Testis (tissue), 3 donors: ENCODE data around the gene SCN4B. TPM values are rescaled to one million over a fixed set of nuclear protein-coding genes. Genes with fewer than 3 reads are reported as not detected.
"Not testable (repeated sequence)": the region's sequence is repeated elsewhere in the genome, so short reads cannot be mapped to it uniquely, and the experiment has no call there.

ENCODE experiments used
- DNase-seq: peaks from one replicate; pipeline ENCODE4 v3.0.0-alpha.2; 2019
- H3K27ac ChIP-seq, 2 donors: fragments of 200-600 bp; sonication (generic); one replicate each; pipeline ENCODE4 v1.5.1; 2019
- H3K27me3 ChIP-seq: fragments of 200-600 bp; sonication (generic); one replicate; pipeline ENCODE4 v1.5.1; 2019
- H3K36me3 ChIP-seq: fragments of 200-600 bp; sonication (generic); one replicate; pipeline ENCODE4 v1.5.1; 2017; ENCODE audit warnings: low read depth; ENCODE audit errors: missing control alignments
- H3K4me1 ChIP-seq: fragments of 200-600 bp; sonication (generic); one replicate; pipeline ENCODE4 v1.5.1; 2019
- H3K4me3 ChIP-seq, 2 donors: fragments of 200-600 bp; sonication (generic); one replicate each; pipeline ENCODE4 v1.5.1; 2017 to 2019
- H3K9me3 ChIP-seq: fragments of 200-600 bp; sonication (generic); one replicate; pipeline ENCODE4 v1.5.1; 2017
- CTCF ChIP-seq, 3 experiments: fragments of 450-650 bp in 2 of 3; fragments of 200-600 bp in 1 of 3; sonication (generic) in 1 of 3; IDR thresholded peaks; one replicate each; pipeline ENCODE4 v1.5.1; 2016 to 2019; ENCODE audit warnings: antibody characterized with exemption in 3 of 3, mild to moderate bottlenecking in 2 of 3, moderate library complexity in 1 of 3
- POLR2A ChIP-seq: fragments of 450-650 bp; IDR thresholded peaks from one replicate; pipeline ENCODE4 v1.6.1; 2017; ENCODE audit warnings: antibody characterized with exemption, mild to moderate bottlenecking, moderate library complexity
- WGBS, 2 donors: methylation state at CpG; one replicate each; pipeline ENCODE4 v1.1.5; 2018; 5-methylcytosine and 5-hydroxymethylcytosine counted together
- intact Hi-C: fragments of 100-400 bp; cut with DNase I; formaldehyde crosslinking; loops from one replicate; pipeline ENCODE4 v1.15.1; 2023; ENCODE audit warnings: low total_unique reads
- polyA plus RNA-seq: library from polyadenylated mRNA; stranded (reverse); fragments of 350-450 nt; fragmentation: Illumina TruSeq; extraction: RNeasy Lipid Tissue Mini Kit (QIAGEN cat#74804); gene quantifications from one replicate; pipeline ENCODE4 v1.2.3, GENCODE V29; 2014; ENCODE audit warnings: low read depth, low replicate concordance; ENCODE audit not compliant: insufficient read depth
- total RNA-seq, 2 donors: library from RNA; depleted of rRNA; stranded (reverse); fragments of >200 nt; gene quantifications; one replicate each; pipeline ENCODE4 v1.2.3, GENCODE V29; 2016

Gene SCN4B
- total and polyA plus RNA-seq, 3 donors from 2014 or later: 1.9 to 4.9 (median 2.0) TPM

GRCh38 chr11:118186346-118187107, 33.9 kb upstream of the SCN4B start:
- Histone ChIP-seq H3K36me3 (no peaks in the 10 kb centered on the region), H3K4me3 (no peak overlapping the region), H3K27me3 (no peaks in the 10 kb centered on the region), H3K9me3 (no peaks in the 10 kb centered on the region), H3K4me1 (no peaks in the 10 kb centered on the region), H3K27ac (no peak overlapping the region)
- TF ChIP-seq POLR2A (no peak), CTCF (IDR thresholded peaks at IDR 0.05) (no peak)
- intact Hi-C loops: no loop called here
- DNase-seq: no peak
- WGBS, 2 donors: 68 to 71% methylated on average over 6 of the region's 6 CpGs

- Histone ChIP-seq H3K9me3 (no peaks in the 10 kb centered on the region), H3K27me3 (no peaks in the 10 kb centered on the region), H3K4me3 (no peak overlapping the region), H3K36me3 (no peaks in the 10 kb centered on the region), H3K4me1 (peaks cover 7% of the 10 kb centered on the region), H3K27ac (no peak overlapping the region)
- intact Hi-C loops: no loop called here
- TF ChIP-seq CTCF (IDR thresholded peaks at IDR 0.05): no peak
- no peak for TF ChIP-seq POLR2A
- no peak for DNase-seq
- WGBS, 2 donors: 86 to 92% methylated on average over 12 of the region's 12 CpGs
These were observed 32.4 kb upstream of the SCN4B start for GRCh38 chr11:118184784-118185579.

- intact Hi-C loops, H3K36me3 ChIP-seq, H3K27ac ChIP-seq, H3K4me3 ChIP-seq, H3K9me3 ChIP-seq, H3K27me3 ChIP-seq, H3K4me1 ChIP-seq, DNase-seq: not testable (repeated sequence)
- 89% methylated on average over 5 of the region's 5 CpGs for WGBS, 2 donors
These were observed 31.1 kb upstream of the SCN4B start for GRCh38 chr11:118183691-118184090.

- TF ChIP-seq POLR2A: no peak
- TF ChIP-seq CTCF (IDR thresholded peaks at IDR 0.05): no peak
- peaks cover 7% of the 10 kb centered on the region for H3K4me1 ChIP-seq
- no peaks in the 10 kb centered on the region for H3K36me3 ChIP-seq
- no peak overlapping the region for H3K4me3 ChIP-seq
- H3K27ac ChIP-seq: no peak overlapping the region
- intact Hi-C loops: no loop called here
- DNase-seq: peak; percentile 71
- WGBS, 2 donors: 24 to 38% methylated on average over 7 to 11 of the region's 11 CpGs
- H3K9me3 ChIP-seq: no peaks in the 10 kb centered on the region
- H3K27me3 ChIP-seq: no peaks in the 10 kb centered on the region
These were observed 27.7 kb upstream of the SCN4B start for GRCh38 chr11:118180300-118180703.

- H3K27ac ChIP-seq: no peak overlapping the region
- H3K4me1 ChIP-seq: peaks cover 10% of the 10 kb centered on the region
- H3K9me3 ChIP-seq: no peaks in the 10 kb centered on the region
- no peaks in the 10 kb centered on the region for H3K27me3 ChIP-seq
- no peak overlapping the region for H3K4me3 ChIP-seq
- no peak for TF ChIP-seq CTCF (IDR thresholded peaks at IDR 0.05)
- TF ChIP-seq POLR2A: no peak
- intact Hi-C loops: no loop called here
- no peak for DNase-seq
- no peaks in the 10 kb centered on the region for H3K36me3 ChIP-seq
- 79 to 93% methylated on average over 4 of the region's 4 CpGs for WGBS, 2 donors
These were observed 24.1 kb upstream of the SCN4B start for GRCh38 chr11:118176778-118177134.
